C4-2B (cell line): ENCODE data around the gene SGCG.

Experiments
- H3K27ac ChIP-seq: fragments of 450-650 bp; 2 replicates; pipeline ENCODE4 v1.5.1; 2017
- ZFX ChIP-seq: fragments of 450-650 bp; IDR thresholded peaks from 2 replicates; pipeline ENCODE4 v1.6.1; 2017
- TF ChIP-seq, protein P1 (sequence below): fragments of 450-650 bp; conservative IDR thresholded peaks from 2 replicates; pipeline ENCODE4 v1.5.1; 2017; ENCODE audit warnings: mild to moderate bottlenecking

Gene SGCG

GRCh38 chr13:23325191-23325590, 144.4 kb downstream of the SGCG start:
- TF ChIP-seq ZFX = no peak
- TF ChIP-seq, protein P1, sequence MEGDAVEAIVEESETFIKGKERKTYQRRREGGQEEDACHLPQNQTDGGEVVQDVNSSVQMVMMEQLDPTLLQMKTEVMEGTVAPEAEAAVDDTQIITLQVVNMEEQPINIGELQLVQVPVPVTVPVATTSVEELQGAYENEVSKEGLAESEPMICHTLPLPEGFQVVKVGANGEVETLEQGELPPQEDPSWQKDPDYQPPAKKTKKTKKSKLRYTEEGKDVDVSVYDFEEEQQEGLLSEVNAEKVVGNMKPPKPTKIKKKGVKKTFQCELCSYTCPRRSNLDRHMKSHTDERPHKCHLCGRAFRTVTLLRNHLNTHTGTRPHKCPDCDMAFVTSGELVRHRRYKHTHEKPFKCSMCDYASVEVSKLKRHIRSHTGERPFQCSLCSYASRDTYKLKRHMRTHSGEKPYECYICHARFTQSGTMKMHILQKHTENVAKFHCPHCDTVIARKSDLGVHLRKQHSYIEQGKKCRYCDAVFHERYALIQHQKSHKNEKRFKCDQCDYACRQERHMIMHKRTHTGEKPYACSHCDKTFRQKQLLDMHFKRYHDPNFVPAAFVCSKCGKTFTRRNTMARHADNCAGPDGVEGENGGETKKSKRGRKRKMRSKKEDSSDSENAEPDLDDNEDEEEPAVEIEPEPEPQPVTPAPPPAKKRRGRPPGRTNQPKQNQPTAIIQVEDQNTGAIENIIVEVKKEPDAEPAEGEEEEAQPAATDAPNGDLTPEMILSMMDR = no peak
- no peak overlapping the region for H3K27ac ChIP-seq

GRCh38 chr13:23330356-23330755, 149.6 kb downstream of the SGCG start:
- TF ChIP-seq, protein P1 = no peak
- no peak for TF ChIP-seq ZFX
- no peak overlapping the region for H3K27ac ChIP-seq

DNA sequence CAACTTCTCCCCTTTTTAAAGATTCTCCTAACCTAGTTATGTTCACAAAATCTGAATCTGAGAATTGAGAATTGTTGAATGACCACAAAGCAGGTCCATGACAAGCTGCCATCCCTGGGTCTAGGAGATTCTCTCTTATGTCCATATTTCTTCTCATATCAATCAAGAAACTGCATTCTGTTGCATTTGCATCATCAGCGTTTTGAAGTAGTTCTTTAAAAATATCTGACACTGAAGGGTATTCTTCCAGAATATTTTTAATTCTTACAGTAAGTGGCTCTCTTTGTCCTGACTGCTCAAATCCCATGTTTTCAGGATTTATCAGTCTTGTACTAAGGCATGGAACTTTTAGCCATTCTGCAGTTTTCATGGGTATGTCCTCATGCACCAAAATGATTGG, 158.4 kb downstream of the SGCG start:
- TF ChIP-seq, protein P1 = no peak
- TF ChIP-seq ZFX = no peak
- no peak overlapping the region for H3K27ac ChIP-seq

DNA sequence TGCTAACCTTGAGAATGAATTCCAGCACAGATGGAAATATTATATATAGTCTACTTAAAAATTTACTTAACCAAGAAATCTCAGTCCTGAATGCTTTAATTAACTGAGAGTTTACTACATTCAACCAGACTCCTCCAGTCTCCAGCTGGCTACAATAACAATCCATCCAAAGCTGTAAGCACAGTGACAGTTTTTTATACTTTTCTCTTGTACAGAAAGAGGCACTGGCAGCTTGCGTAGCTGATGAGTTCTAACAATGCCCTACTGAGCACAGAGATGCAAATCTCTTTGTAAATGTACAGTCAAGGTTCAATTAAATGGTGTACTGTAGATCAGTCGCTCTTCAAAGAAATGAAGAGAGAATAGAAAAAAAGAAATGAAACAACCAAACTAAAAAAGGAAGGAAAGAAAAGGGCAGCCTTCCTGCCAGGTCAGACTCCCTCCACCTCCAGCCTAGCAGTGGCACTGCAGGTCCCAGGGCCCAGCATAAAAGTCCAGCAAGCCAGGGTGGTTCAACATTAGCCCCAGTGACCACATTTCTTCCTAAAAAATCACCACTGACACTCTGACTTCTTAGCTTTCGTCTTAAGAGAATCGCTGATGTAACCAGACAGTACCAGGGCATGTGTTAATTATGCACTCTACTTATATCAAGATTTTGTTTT, 164.3 kb downstream of the SGCG start:
- no peak for TF ChIP-seq ZFX
- TF ChIP-seq, protein P1 = no peak
- no peak overlapping the region for H3K27ac ChIP-seq

- TF ChIP-seq ZFX = no peak
- TF ChIP-seq, protein P1 = no peak
These were observed 166.8 kb downstream of the SGCG start for GRCh38 chr13:23347601-23348000.

DNA sequence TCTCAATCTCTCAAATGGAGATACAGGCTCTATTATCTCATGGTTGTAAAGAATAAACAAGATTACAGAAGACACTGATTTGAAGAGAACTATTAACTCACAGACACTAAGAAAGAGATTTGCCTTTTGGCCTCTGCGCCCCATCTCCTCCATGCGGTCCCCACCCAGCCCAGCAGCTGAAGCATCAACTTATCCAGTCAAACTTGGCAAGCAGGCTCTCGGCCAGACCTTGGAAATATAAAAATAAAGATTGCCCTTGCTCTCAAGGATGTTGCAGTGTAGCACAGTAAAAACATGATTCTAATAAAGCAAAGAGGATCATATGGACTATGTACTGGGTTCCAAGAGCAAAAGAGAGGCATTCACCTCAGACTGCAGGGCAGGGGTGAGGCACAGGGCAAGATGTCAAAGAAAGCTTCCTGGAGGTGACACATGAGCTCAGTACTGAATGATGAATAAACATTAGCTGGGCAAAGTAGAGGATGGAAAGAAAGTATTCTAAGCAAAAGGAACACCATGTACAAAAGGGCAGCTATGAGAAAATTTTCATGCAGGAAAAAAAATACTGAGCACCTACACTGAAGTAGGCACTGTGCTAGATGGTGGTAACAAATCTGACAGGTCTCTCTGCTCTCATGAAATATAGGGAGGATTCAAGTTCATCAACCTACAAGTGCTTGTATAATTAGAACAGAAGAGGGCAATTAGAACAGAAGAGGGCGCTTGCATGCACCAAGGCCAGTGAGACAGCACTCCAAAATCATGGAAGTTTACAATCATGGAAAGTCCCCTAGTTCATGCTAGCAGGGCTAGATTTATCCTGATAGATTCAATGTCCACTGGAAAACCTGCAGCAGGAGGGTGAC, 167.7 kb downstream of the SGCG start:
- H3K27ac ChIP-seq = no peak overlapping the region
- no peak for TF ChIP-seq ZFX
- TF ChIP-seq, protein P1 = peak; percentile 50

More at GRCh38 chr13:23347601-23348000, 166.8 kb downstream of the SGCG start:
- no peak overlapping the region for H3K27ac ChIP-seq
